ENCODE data around the gene BICRA.
"Not testable (repeated sequence)": the region's sequence is repeated elsewhere in the genome, so short reads cannot be mapped to it uniquely, and the experiment has no call there.

The BICRA gene

GRCh38 chr19:47716270-47716937 is 107.5 kb downstream of the BICRA start:
- DNase-seq (ENCODE audit: low read depth), result no peak

- not testable (repeated sequence) for DNase-seq (ENCODE audit: low read depth)
These were observed 109.6 kb downstream of the BICRA start for GRCh38 chr19:47718415-47719046.

- DNase-seq (ENCODE audit: low read depth), result peak; percentile 95
These were observed 110.3 kb downstream of the BICRA start for GRCh38 chr19:47719047-47719859.

- DNase-seq (ENCODE audit: low read depth), result peak; percentile 26
These were observed 111.9 kb downstream of the BICRA start for GRCh38 chr19:47720669-47721422.

GRCh38 chr19:47723581-47723940 is 114.6 kb downstream of the BICRA start:
- peak; percentile 93 for DNase-seq (ENCODE audit: low read depth)

- DNase-seq (ENCODE audit: low read depth), result no peak
These were observed 116.9 kb downstream of the BICRA start for GRCh38 chr19:47725759-47726401.

GRCh38 chr19:47726467-47726866 is 117.5 kb downstream of the BICRA start:
- DNase-seq (ENCODE audit: low read depth), result peak; percentile 80

GRCh38 chr19:47728295-47728694 is 119.4 kb downstream of the BICRA start:
- DNase-seq (ENCODE audit: low read depth), result not testable (repeated sequence)

GRCh38 chr19:47729468-47729798 is 120.5 kb downstream of the BICRA start:
- DNase-seq (ENCODE audit: low read depth), result peak; percentile 86

- DNase-seq (ENCODE audit: low read depth), result no peak
These were observed 121.0 kb downstream of the BICRA start for GRCh38 chr19:47729799-47730520.

- no peak for DNase-seq (ENCODE audit: low read depth)
These were observed 121.6 kb downstream of the BICRA start for GRCh38 chr19:47730521-47730889.

GRCh38 chr19:47730910-47731309 is 122.0 kb downstream of the BICRA start:
- no peak for DNase-seq (ENCODE audit: low read depth)

GRCh38 chr19:47735131-47735530 is 126.2 kb downstream of the BICRA start:
- DNase-seq (ENCODE audit: low read depth), result no peak

- DNase-seq (ENCODE audit: low read depth), result no peak
These were observed 132.1 kb downstream of the BICRA start for GRCh38 chr19:47740866-47741519.

- no peak for DNase-seq (ENCODE audit: low read depth)
These were observed 132.7 kb downstream of the BICRA start for GRCh38 chr19:47741544-47742140.

- DNase-seq (ENCODE audit: low read depth), result no peak
These were observed 133.7 kb downstream of the BICRA start for GRCh38 chr19:47742634-47743033.

- peak; percentile 95 for DNase-seq (ENCODE audit: low read depth)
These were observed 136.3 kb downstream of the BICRA start, which contains the start of gene NOP53 for GRCh38 chr19:47745010-47745901. Gene NOP53, plus strand, starts transcription at chr19:47745546. Its CDS starts 14 bp downstream, at chr19:47745560.

- not testable (repeated sequence) for DNase-seq (ENCODE audit: low read depth)
These were observed 137.2 kb downstream of the BICRA start for GRCh38 chr19:47746129-47746528.

- no peak for DNase-seq (ENCODE audit: low read depth)
These were observed 140.4 kb downstream of the BICRA start for GRCh38 chr19:47749326-47749725.

Data from iris pigment epithelial cell (primary cell).